HG02610 (cell line): ENCODE measurements around the gene CALCB.
A peak's percentile ranks its signal among the peaks of the same experiment; 100 is the strongest.

Source experiments
- ATAC-seq: cut with Tn5 transposase; IDR thresholded peaks from one replicate; pipeline ENCODE4 v1.9.1; 2021; ENCODE audit warnings: mild to moderate bottlenecking, moderate library complexity; ENCODE audit not compliant: unreplicated experiment

CALCB gene

DNA sequence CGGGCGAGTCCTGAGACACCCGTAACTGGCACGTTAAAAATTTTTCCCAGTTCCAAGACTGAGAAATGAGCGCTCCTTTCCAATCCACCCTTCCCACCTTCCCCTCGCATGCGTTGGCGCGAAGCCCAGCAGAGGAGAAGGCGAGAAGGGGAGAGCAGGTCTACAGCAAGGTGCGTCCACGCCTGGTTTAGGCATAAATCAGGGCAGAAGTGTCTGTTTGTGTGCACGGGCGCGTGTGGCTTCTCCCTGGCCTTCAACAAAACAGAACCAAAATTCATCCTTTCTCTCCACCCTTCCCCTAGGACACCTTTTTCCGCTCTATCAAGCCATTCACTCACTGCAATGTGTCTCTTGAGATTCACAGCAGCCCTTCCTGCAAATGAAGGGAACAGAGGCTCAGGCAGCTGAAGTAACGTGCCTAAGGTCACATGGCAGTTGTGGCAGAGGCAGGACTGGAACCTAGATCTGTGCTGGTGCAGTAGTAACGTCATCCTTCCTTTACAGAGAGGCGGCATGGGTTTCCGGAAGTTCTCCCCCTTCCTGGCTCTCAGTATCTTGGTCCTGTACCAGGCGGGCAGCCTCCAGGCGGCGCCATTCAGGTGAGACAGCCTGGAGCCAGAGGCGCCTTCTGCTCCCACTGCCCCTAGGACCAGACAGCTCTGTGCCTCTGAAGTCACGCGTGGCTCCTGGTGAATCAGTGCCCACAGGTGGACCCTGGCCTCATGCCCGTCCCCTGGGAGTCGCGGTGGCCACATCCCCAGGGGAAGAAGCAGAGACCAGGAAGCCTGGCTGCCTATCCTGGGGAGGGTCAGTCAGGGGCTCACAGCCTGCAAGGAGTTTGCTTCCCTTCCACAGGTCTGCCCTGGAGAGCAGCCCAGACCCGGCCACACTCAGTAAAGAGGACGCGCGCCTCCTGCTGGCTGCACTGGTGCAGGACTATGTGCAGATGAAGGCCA is 1.1 kb downstream of the CALCB start:
- ATAC-seq: peak; percentile 88

GRCh38 chr11:15075162-15075526 is 1.8 kb downstream of the CALCB start:
- ATAC-seq: no peak

- ATAC-seq: no peak
These were observed 17.8 kb downstream of the CALCB start for GRCh38 chr11:15091175-15091574.

- no peak for ATAC-seq
These were observed 18.2 kb downstream of the CALCB start for GRCh38 chr11:15091625-15092024.

DNA sequence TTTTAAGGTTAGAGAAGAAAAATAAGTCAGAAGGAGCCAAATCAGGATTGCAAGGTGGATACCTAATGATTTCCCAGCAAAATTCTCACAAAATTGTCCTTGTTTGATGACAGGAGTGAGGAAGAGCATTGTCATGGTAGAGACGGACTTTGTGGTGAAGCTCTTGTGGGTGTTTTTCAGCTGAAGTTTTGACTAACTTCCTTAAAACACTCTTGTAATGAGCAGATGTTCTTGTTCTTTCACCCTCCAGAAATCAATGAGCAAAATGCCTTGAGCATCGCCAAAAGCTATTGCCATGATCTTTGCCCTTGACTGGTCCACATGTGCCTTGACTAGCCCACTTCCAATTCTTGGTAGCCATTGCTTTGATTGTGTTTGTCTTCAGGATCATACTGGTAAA is 20.0 kb downstream of the CALCB start:
- peak; percentile 87 for ATAC-seq

GRCh38 chr11:15095736-15096228 is 22.4 kb downstream of the CALCB start:
- ATAC-seq: no peak

GRCh38 chr11:15097411-15097810 is 24.0 kb downstream of the CALCB start:
- no peak for ATAC-seq

GRCh38 chr11:15099267-15099666 is 25.9 kb downstream of the CALCB start:
- no peak for ATAC-seq

DNA sequence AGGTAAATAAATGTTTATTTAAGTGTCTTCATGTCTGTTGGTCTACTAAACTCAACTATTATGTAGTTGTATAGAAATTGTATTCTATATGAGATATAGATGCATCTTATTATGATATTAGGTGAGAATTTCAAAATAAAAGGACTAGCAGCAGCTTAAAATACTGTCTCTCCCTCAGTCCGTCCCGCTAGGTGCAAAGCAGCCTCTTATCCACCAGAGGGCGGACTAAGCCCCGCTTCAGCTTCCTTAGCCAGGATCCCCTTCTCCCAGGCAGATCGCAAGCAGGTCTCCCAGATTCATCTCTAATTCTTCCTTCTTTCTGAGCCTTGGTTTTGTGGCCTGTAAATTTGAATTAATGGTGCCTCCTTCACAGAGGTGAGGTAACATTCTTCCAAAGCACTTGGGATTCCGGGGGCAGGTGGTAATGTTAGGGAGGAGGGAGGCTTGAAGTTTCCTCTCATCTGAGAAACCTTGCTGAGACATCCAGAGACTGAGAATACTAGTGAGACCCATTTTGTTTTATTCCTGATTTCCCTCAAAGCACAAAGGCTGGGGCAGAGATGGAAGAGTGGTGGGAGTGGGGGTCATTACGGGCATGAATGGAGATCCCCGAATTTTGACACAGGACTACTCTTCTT is 27.8 kb downstream of the CALCB start:
- peak; percentile 67 for ATAC-seq

DNA sequence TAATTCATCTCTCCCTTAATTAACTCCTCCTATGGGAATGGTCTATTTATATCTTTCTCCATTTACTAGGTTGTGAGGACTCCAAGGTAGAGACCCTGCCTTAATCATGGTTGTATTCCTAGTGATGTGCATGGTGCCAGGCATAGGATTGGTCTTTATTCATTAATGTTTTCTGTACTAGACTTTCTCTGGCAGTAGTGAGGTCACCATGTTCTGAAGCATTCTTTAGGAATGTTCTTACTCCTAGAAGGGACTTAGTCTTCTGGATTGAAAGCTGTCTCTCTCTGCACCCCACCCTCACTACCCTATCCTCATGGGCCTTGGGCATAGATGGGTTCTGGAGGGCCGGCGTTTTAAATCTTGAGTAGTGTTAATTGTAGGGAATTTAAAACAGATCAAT is 30.8 kb downstream of the CALCB start:
- no peak for ATAC-seq

- no peak for ATAC-seq
These were observed 33.0 kb downstream of the CALCB start for GRCh38 chr11:15106201-15106965.

DNA sequence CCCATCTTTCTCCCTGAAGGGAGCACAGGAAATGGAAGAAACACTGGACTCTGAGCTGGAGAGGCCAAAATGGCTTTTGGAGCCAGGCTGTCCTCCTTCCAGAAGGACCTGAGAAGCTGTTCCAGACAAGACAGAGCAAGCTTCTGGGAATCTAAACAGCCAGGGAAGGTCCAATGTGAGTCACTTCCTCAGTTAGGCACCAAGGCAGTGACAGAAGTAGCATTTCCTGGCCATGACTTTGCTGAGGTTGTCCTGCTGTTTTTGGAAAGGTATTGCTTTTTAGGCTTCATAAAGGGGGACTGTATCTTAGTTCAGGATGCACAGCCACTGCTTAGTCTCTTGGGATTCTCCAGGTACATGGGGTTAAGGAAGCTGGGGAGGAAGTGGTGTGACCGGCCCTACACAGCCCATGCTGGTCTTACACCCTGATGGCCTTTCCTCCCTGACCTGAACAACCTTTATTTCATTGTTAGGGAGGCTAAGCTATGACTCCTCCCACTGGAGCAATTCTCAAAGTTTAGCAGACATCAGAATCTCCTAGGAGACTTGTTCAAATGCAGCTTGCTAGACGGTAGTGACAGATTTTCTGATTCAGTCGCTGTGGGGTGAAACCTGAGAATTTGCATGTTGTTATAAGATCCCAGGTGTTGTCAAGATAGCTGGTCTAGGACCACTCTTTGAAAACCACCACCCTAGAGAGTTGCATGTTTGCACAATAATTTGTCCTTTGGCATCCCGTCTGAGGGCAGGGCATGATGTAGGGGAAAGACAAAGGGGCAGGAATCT is 34.5 kb downstream of the CALCB start:
- ATAC-seq: peak; percentile 58

DNA sequence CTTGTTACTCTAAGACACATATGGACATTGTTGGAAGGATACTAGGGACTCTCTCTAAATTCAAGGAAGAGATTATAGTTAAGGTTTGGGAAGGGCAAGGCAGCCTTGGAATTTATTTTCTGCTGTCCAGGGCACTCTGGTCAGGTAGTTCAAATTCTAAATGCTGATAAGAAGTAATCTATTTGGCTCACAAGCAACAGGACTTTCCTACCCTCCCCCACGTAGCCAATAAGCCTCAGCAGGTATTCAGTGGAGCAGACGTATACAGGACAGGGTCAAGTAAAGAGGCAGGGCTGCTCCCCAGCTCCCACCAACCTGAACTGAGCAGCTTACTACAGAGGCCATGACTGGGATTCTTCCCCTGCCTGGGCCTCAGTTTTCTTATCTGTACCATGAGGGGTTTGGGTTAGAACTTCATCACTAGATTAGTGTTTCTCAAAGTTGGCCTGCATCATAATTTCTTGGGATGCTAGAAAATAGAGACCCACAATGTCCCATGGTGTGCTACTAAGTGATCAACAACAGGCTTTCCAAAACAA is 35.3 kb downstream of the CALCB start:
- ATAC-seq: no peak

GRCh38 chr11:15109602-15110001 is 36.2 kb downstream of the CALCB start:
- no peak for ATAC-seq

- ATAC-seq: no peak
These were observed 37.8 kb downstream of the CALCB start for GRCh38 chr11:15111215-15111614.

GRCh38 chr11:15112131-15112541 is 38.7 kb downstream of the CALCB start:
- no peak for ATAC-seq

GRCh38 chr11:15113381-15113780 is 40.0 kb downstream of the CALCB start:
- ATAC-seq: peak; percentile 90

GRCh38 chr11:15114501-15115475 is 41.4 kb downstream of the CALCB start, which contains the start of gene INSC:
INSC (plus strand) TSS chr11:15114923; CDS start chr11:15149175, 34,252 bp downstream.
- ATAC-seq: no peak

DNA sequence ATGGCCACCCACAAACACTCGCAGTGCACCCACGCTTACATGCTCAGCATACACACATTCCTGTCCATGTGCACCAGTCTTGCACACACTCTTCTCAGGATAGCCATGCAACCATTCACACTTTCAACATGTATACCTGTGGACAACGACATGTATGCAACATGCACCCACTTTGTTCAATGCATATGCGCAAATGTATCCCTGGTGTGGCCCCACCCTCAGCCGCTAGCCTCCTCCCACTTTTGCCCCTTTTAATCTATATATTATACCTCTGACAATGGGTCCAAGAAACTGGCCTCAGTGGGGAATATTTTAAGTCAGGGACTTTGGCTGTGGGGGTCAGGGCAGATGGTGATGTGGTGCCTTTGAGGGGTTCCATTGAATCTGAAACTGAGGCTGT is 42.3 kb downstream of the CALCB start:
- no peak for ATAC-seq
